HG02798 (cell line): ENCODE data around the gene AP3D1.
"Not testable (repeated sequence)": the region's sequence is repeated elsewhere in the genome, so short reads cannot be mapped to it uniquely, and the experiment has no call there.

Experiments used
- ATAC-seq: cut with Tn5 transposase; IDR thresholded peaks from one replicate; pipeline ENCODE4 v1.9.1; 2021; ENCODE audit warnings: mild to moderate bottlenecking; ENCODE audit not compliant: unreplicated experiment, poor library complexity

AP3D1 gene

GRCh38 chr19:2160379-2160778, 9.0 kb upstream of the AP3D1 start:
- no peak for ATAC-seq

DNA sequence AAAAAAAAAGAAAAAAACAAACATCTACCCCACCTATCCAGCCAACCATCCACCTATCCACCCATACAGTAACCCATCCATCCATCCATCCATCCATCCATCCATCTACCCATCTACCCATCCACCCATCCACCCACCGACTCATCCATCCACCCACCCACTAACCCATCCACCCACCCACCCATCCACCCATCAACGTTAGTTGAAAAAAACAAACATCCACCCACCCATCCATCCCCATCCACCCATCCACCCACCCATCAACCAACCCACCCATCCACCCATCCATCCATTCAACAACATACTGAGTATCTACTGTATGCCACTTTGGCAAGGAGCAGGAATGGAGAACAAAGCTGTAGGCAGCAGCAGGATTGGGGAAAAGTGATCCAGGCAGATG, 6.1 kb upstream of the AP3D1 start:
- no peak for ATAC-seq

DNA sequence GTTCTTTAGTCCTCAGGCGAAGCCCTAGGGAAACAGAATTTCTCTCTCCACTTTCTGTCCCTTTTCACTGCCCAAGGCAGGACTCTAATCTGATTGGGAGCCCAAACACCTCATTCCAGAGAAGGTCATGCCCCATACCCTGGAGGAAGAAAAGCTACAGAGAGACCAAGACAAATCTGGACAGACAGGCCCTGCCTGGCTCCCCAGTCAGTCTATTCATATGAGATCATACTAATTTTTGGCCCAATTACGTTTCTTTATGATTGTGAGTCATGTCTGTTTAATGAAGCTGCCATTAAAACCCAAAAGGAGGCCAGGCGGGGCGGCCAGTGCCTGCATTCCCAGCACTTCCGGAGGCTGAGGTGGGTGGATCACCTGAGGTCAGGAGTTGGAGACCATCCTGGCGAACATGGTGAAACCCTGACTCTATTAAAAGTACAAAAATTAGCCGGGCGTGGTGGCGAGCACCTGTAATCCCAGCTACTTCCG, 3.3 kb upstream of the AP3D1 start:
- no peak for ATAC-seq

DNA sequence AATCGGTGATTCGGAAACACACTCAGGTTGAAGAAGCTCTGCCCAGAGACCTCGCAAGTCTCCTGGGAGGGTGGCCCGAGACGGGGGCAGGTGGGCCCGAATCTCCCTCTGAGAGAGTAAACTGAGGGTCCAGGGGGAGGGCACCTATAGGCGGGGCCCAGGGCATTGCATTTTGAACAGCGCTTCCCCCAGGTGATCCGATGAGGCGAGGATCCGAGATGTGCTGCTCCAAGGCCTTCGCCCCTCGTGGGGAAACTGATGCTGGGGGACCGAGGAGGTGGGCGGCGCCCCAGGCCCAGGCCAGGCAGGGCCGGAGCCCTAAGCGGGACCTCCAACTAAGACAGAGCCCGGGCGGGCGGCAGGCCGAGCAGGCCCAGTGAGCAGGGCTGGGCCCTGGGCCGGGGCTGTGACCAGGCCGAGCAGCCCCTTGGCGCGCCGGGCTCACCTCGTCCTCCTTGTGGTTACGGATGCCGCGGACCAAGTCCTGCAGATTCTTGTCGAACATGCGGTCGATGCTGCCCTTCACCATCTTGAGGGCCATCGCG, 500 bp downstream of the AP3D1 start:
- ATAC-seq, result peak; percentile 17

GRCh38 chr19:2149980-2150793, 1.2 kb downstream of the AP3D1 start:
- ATAC-seq, result no peak

DNA sequence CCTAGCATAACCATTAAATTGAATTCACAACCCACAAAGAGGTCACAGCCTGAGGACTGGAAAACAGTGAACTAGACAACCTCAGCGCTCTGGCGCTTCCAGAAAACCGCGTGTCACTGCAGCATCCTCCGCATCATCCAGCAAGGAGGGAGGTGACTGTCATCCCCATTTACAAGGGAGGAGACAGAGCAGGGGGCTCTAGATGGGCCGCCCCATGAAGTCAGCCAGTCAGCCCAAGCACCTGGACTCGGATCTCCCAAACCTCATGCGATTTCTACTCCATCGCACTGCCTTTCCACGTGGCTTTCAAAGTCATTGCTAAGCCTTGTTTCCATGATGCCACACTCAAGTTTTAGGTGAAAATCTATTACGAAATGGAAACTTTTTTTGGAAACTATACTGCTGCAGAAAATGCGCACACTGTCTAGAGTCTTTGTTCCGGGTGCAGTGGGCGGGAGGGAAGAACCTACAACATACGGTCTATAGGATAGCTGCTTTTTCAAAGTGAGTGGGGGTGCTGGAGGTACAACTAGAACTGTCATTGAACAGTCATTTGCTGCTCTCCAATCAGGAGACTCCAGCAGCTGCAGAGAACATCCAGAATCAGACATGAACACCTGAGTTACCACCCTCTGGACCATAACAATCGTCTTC, 2.8 kb downstream of the AP3D1 start:
- ATAC-seq, result no peak

DNA sequence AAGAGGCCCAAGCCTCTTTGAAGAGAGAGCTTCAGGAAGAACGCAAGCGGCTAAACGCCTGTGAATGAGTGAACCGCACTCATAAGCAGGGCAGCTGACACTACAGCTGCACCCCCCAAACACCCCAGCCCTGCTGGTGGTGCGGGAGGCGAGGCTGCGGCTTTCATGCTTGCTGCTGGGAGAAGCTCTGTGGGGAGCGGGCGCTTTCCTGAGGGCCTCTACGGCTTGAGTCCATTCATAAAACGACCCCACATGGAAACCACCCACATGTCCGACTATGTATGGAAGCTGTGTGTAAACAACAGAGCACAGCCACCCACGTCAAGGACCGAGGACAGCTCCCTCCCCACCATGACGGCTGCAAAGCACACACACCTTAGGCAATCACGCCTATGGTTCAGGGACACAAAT, 5.5 kb downstream of the AP3D1 start:
- no peak for ATAC-seq

DNA sequence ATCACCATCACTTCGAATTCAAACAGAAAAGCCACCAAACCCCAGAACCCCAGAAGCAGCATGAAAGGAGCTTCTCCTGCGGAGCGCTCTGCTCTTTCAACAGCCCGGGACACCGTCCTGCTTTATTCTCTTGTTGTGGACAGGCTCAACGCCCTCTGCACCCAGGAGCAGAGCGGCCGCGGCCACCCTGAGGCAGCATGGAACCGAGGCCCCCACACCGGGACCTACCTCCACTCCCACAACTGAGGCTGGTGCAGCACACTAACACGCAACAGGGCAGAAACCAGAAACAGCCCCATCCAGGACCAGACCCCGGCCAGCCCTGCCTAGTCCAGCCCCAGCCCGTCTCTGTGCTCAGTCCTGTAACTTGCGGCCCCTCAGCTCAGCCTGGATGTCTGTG, 7.2 kb downstream of the AP3D1 start:
- no peak for ATAC-seq

DNA sequence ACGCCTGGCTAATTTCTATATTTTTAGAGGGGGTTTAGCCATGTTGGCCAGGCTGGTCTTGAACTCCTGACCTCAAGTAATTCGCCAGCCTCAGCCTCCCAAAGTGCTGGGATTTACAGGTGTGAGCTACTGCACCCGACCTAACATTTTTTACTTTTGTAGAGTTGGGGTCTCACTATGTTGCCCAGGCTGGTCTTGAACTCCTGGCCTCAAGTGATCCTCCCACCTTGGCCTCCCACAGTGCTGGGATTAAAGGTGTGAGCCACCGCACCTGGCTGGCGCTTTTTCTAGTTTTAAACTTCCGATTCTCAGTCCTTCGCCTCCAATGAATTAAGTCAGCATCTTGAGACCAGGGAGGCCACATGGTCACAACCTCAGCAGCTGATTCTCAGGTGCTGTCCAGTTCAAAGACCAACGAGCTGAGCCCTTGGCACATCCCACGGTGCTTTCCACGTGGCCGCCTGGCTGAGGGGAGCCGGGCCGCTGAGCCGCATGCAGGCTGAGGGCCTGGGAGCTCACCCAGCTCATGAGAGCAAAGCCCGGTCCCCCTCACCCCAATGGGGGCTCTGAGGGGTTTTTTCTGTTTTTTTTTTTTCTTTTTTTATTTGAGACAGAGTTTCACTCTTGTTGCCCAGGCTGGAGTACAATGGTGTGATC, 9.1 kb downstream of the AP3D1 start:
- ATAC-seq, result no peak

- no peak for ATAC-seq
Measured at GRCh38 chr19:2140138-2140569, 11.2 kb downstream of the AP3D1 start.

GRCh38 chr19:2139385-2140137, 11.8 kb downstream of the AP3D1 start:
- no peak for ATAC-seq

- ATAC-seq, result no peak
Measured at GRCh38 chr19:2138061-2138728, 13.2 kb downstream of the AP3D1 start.

DNA sequence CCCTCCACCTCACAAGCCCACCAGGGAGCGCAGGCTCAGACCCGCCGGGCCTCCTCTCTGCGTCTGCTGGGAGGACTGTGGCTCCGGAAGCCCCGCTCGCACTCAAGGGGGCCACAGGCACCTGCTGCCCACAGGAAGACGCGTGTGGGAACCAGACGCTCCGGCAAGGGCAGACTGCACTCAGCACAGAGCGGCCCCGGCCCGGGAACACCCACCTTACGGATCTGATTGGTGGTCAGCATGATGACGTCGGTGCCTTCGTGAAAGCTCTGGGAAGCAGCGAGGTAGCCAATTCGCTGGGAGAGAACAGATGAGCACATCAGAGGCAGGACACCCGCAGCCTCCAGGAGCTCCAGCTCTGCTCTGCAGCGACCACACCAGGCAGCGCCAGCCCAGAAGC, 14.6 kb downstream of the AP3D1 start:
- ATAC-seq, result no peak

GRCh38 chr19:2135474-2136402, 15.6 kb downstream of the AP3D1 start:
- ATAC-seq, result no peak

- no peak for ATAC-seq
Measured at GRCh38 chr19:2132731-2133490, 18.5 kb downstream of the AP3D1 start.

GRCh38 chr19:2132191-2132590, 19.2 kb downstream of the AP3D1 start:
- no peak for ATAC-seq

DNA sequence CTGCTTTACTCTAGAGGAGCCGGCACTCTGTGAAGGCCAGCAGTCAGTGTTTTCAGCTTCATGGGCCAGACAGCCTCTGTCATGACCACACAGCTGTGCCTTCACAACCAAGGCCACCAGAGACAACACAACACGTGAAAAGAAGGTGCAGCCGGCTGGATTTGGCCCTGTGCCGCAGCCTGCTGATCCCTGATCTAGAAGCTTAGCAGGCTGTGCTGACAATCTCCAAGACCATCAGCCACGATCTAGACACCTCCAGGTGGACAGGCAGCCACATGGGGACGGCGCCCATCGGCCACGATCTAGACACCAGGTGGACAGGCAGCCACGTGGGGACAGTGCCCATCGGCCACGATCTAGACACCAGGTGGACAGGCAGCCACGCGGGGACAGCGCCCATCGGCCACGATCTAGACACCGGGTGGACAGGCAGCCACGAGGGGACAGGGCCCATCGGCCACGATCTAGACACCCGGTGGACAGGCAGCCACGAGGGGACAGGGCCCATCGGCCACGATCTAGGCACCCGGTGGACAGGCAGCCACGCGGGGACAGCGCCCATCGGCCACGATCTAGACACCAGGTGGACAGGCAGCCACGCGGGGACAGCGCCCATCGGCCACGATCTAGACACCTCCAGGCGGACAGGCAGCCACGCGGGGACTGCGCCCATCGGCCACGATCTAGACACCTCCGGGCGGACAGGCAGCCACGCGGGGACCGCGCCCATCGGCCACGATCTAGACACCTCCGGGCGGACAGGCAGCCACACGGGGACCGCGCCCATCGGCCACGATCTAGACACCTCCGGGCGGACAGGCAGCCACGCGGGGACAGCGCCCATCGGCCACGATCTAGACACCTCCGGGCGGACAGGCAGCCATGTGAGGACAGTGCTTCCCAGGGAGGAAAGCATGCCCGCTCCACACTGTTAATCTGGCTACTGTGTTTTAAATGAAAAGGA, 20.1 kb downstream of the AP3D1 start:
- not testable (repeated sequence) for ATAC-seq
